ENCODE data around the gene TOR1A.
"Not testable (repeated sequence)": the region's sequence is repeated elsewhere in the genome, so short reads cannot be mapped to it uniquely, and the experiment has no call there.

The TOR1A gene

DNA sequence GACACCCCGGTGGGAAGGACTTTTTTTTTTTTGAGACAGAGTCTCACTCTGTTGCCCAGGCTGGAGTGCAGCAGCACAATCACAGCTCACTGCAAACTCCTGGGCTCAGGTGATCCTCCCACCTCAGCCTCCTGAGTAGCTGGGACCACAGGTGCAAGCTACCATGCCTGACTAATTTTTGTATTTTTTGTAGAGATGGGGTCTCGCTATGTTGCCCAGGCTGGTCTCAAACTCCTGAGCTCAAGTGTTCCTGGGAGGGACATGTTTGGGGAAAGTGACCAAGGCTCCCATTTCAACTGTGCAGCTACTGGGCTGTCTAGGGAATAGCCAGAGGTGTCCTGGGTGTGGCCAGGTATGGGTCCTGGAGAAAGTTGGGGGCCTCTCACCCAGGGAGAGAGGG lies 27.9 kb downstream of the TOR1A start:
- not testable (repeated sequence) for DNase-seq
- in situ Hi-C loops (cut with MboI; ENCODE audit: low pct_unique_long_range_greater_than_20kb, low sequenced_read_pairs): loop anchor here (25.0 kb wide), 1 partner anchor 659 kb away; no protein-coding TSS in a partner anchor

DNA sequence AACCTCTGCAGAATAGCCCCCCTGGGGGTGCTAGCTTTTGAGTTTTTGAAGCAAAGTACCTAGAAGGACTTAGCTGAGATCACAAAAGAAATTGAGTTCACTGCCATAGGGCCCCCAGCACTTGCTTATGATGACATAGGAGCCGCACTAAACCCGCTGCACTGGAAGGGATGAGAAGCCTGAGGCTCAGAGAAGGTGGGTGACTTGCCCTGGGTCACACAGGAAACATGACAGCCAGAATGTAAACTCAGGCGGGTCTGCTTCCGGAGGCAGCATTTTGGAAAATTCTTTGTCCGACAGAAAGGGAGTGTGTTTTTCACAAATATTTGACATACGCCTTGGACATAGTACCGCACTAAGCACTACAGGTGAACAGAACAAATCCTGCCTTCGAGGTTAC lies 29.4 kb downstream of the TOR1A start:
- in situ Hi-C loops (cut with MboI; ENCODE audit: low pct_unique_long_range_greater_than_20kb, low sequenced_read_pairs): loop anchor here (25.0 kb wide), 1 partner anchor 657 kb away; no protein-coding TSS in a partner anchor
- DNase-seq: no peak

- in situ Hi-C loops (cut with MboI; ENCODE audit: low pct_unique_long_range_greater_than_20kb, low sequenced_read_pairs): loop anchor here (25.0 kb wide), 1 partner anchor 649 kb away; no protein-coding TSS in a partner anchor
- no peak for DNase-seq
Observed at GRCh38 chr9:129786481-129786880, 37.5 kb downstream of the TOR1A start.

DNA sequence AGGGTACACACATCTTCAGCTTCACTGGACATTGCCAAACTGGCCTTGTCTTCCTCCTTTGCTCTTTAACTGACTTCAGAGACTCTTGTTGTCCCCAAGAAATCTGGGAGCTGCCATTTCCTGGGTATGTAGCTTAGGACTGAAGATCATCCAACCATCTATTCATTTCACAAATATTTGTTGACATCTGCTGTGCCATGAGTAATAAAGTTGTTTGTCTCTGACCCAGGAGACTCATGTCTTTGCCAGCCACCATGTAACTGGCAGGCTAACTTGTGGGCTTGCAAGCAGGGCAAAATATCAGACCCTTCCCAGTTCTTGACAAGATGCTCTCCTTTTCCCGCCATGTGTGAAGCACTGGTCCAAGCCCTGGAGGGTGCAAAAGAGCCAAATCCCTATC lies 38.1 kb downstream of the TOR1A start:
- in situ Hi-C loops (cut with MboI; ENCODE audit: low pct_unique_long_range_greater_than_20kb, low sequenced_read_pairs): loop anchor here (25.0 kb wide), 1 partner anchor 649 kb away; no protein-coding TSS in a partner anchor
- DNase-seq: no peak

DNA sequence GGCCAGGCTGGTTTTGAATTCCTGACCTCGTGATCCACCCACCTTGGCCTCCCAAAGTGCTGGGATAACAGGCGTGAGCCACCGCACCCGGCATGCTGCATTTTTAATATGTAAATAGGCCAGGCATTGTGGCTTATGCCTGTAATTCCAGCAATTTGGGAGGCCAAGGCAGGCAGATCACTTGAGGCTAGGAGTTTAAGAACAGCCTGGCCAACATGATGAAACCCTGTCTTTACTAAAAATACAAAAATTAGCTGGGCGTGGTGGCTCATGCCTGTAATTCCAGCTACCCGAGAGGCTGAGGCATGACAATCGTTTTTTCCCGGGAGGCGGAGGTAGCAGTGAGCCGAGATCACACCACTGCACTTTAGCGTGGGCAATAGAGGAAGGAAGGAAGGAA lies 39.0 kb downstream of the TOR1A start:
- DNase-seq: not testable (repeated sequence)
- in situ Hi-C loops (cut with MboI; ENCODE audit: low pct_unique_long_range_greater_than_20kb, low sequenced_read_pairs): loop anchor here (25.0 kb wide), 1 partner anchor 648 kb away; no protein-coding TSS in a partner anchor

GRCh38 chr9:129783516-129784361 lies 40.2 kb downstream of the TOR1A start:
- peak; percentile 81 for DNase-seq
- in situ Hi-C loops (cut with MboI; ENCODE audit: low pct_unique_long_range_greater_than_20kb, low sequenced_read_pairs): loop anchor here (25.0 kb wide), 1 partner anchor 646 kb away; no protein-coding TSS in a partner anchor

GRCh38 chr9:129781981-129782380 lies 42.0 kb downstream of the TOR1A start:
- in situ Hi-C loops (cut with MboI; ENCODE audit: low pct_unique_long_range_greater_than_20kb, low sequenced_read_pairs): loop anchor here (25.0 kb wide), 1 partner anchor 645 kb away; no protein-coding TSS in a partner anchor
- no peak for DNase-seq

DNA sequence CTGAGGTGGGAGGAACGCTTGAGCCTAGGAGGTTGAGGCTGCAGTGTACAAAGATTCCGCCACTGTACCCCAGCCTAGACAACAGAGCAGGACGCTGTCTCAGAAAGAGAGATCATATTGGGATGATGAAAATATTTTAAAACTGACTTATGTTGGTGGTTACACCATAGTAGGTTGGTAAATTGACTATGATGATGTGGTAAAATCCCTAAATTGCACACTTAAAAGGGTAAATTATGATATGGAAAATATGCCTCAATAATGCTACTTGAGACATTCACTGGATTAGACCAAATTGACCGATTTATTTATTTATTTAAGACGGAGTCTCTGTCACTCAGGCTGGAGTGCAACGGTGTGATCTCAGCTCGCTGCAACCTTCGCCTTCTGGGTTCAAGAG lies 42.8 kb downstream of the TOR1A start:
- in situ Hi-C loops (cut with MboI; ENCODE audit: low pct_unique_long_range_greater_than_20kb, low sequenced_read_pairs): loop anchor here (25.0 kb wide), 1 partner anchor 644 kb away; no protein-coding TSS in a partner anchor
- DNase-seq: no peak

- no peak for DNase-seq
- in situ Hi-C loops (cut with MboI; ENCODE audit: low pct_unique_long_range_greater_than_20kb, low sequenced_read_pairs): loop anchor here (25.0 kb wide), 1 partner anchor 642 kb away; no protein-coding TSS in a partner anchor
Observed at GRCh38 chr9:129779560-129780190, 44.3 kb downstream of the TOR1A start.

GRCh38 chr9:129778469-129778868 lies 45.5 kb downstream of the TOR1A start:
- in situ Hi-C loops (cut with MboI; ENCODE audit: low pct_unique_long_range_greater_than_20kb, low sequenced_read_pairs): loop anchor here (25.0 kb wide), 1 partner anchor 641 kb away; no protein-coding TSS in a partner anchor
- DNase-seq: no peak

DNA sequence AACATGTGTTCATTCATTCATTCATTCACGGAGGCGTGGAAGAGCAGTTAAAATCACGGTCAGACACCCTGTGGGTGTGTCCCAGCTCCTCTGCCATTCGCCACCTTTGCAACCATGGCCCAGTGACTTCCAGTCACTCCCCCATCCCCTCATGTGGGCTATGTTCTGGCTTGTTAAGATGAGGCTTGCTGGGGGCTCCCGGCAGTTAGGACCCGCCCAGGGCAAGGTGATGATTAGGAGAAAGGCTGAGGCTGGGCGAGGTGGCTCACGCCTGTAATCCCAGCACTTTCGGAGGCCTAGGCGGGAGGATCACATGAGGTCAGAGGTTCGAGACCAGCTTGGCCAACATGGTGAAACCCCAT lies 46.2 kb downstream of the TOR1A start:
- in situ Hi-C loops (cut with MboI; ENCODE audit: low pct_unique_long_range_greater_than_20kb, low sequenced_read_pairs): loop anchor here (25.0 kb wide), 1 partner anchor 640 kb away; no protein-coding TSS in a partner anchor
- no peak for DNase-seq

- DNase-seq: peak; percentile 97
- in situ Hi-C loops (cut with MboI; ENCODE audit: low pct_unique_long_range_greater_than_20kb, low sequenced_read_pairs): loop anchor here (25.0 kb wide), 1 partner anchor 640 kb away; no protein-coding TSS in a partner anchor
Observed at GRCh38 chr9:129776938-129777768, 46.8 kb downstream of the TOR1A start.

- in situ Hi-C loops (cut with MboI; ENCODE audit: low pct_unique_long_range_greater_than_20kb, low sequenced_read_pairs): loop anchor here (25.0 kb wide), 1 partner anchor 639 kb away; no protein-coding TSS in a partner anchor
- DNase-seq: no peak
Observed at GRCh38 chr9:129776566-129776937, 47.4 kb downstream of the TOR1A start.

DNA sequence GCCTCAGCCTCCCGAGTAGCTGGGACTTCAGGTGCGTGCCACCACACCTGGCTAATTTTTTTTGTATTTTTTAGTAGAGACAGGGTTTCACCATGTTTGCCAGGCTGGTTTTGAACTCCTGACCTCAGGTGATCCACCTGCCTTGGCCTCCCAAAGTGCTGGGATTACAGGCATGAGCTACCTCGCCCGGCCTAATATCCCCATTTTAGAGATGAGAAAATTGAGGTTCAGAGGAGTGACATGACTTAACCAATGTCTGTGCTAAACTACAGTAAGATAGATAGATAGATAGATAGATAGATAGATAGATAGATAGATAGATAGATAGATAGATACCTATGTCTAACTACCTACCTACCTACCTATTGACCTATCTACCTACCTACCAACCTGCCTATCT lies 47.8 kb downstream of the TOR1A start:
- in situ Hi-C loops (cut with MboI; ENCODE audit: low pct_unique_long_range_greater_than_20kb, low sequenced_read_pairs): loop anchor here (25.0 kb wide), 1 partner anchor 639 kb away; no protein-coding TSS in a partner anchor
- not testable (repeated sequence) for DNase-seq

GRCh38 chr9:129775448-129775798 lies 48.5 kb downstream of the TOR1A start:
- in situ Hi-C loops (cut with MboI; ENCODE audit: low pct_unique_long_range_greater_than_20kb, low sequenced_read_pairs): loop anchor here (25.0 kb wide), 1 partner anchor 638 kb away; no protein-coding TSS in a partner anchor
- no peak for DNase-seq

- no peak for DNase-seq
- in situ Hi-C loops (cut with MboI; ENCODE audit: low pct_unique_long_range_greater_than_20kb, low sequenced_read_pairs): loop anchor here (25.0 kb wide), 1 partner anchor 638 kb away; no protein-coding TSS in a partner anchor
Observed at GRCh38 chr9:129774791-129775447, 49.0 kb downstream of the TOR1A start.

- in situ Hi-C loops (cut with MboI; ENCODE audit: low pct_unique_long_range_greater_than_20kb, low sequenced_read_pairs): no loop called here
- DNase-seq: no peak
Observed at GRCh38 chr9:129773262-129774048, 50.5 kb downstream of the TOR1A start.

- in situ Hi-C loops (cut with MboI; ENCODE audit: low pct_unique_long_range_greater_than_20kb, low sequenced_read_pairs): no loop called here
- DNase-seq: no peak
Observed at GRCh38 chr9:129770741-129771140, 53.2 kb downstream of the TOR1A start.

Measured in KBM-7 (cell line).